Stimulated activated CD8-positive, alpha-beta memory T cell treated with anti-CD3 and anti-CD28 coated beads, Interleukin-4, amount 100 ng/mL, for 4 hours (primary cell): ENCODE data around the gene TAT.

Experiments
- DNase-seq, 2 donors: peaks; one replicate each; pipeline ENCODE4 v3.0.0-alpha.2; 2020; ENCODE audit warnings: low read depth in 2 of 2, low spot score in 1 of 2

Gene TAT

DNA sequence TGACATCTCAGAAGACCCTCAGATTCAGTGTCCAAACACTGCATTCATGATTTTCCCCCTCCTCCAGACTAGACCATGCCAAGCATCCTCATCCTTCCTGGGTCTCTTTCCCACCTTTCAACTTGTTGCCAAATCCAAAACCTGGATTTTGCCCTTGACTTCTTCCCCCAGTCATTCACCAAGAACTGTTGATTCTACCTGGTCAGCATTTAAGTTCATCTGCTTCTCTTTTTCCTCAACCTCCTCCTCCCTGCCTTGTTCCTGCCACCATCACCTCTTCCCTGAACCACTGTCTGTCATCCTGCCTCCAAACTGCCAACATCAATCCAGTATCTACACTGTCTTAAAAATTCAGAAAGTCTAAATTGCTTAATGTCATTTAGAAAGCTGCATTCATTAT lies 29.7 kb downstream of the TAT start:
- no peak for DNase-seq

DNA sequence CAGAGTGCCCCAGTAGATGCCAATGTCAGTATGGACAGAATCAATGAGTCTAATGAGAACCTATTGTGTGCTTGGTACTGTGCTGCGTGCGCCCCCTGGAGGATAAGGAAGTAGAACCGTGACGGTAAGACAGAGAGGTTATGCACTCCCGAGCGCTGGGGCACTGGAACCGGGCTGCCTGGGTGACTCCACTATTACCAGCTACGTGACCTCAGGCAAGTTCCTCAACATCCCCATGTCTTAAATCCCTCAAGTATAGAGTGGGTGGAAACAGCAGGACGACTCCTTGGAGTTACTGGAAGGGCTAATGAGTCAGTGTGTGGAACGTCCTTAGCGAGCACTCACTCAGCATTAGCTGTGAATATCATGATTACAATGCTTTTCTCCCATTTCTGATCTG lies 34.5 kb downstream of the TAT start:
- peak; percentile 8 to 13 for DNase-seq

DNA sequence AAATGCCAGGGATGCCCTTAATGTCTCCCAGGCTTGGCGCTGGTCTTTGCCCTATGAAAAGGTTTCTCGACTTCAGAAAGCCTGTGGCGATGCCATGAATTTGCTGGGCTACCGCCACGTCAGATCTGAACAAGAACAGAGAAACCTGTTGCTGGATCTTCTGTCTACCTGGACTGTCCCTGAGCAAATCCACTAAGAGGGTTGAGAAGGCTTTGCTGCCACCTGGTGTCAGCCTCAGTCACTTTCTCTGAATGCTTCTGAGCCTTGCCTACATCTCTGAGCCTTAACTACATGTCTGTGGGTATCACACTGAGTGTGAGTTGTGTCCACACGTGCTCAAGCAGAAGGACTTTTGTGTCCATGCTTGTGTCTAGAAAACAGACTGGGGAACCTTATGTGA lies 39.2 kb downstream of the TAT start:
- no peak for DNase-seq

DNA sequence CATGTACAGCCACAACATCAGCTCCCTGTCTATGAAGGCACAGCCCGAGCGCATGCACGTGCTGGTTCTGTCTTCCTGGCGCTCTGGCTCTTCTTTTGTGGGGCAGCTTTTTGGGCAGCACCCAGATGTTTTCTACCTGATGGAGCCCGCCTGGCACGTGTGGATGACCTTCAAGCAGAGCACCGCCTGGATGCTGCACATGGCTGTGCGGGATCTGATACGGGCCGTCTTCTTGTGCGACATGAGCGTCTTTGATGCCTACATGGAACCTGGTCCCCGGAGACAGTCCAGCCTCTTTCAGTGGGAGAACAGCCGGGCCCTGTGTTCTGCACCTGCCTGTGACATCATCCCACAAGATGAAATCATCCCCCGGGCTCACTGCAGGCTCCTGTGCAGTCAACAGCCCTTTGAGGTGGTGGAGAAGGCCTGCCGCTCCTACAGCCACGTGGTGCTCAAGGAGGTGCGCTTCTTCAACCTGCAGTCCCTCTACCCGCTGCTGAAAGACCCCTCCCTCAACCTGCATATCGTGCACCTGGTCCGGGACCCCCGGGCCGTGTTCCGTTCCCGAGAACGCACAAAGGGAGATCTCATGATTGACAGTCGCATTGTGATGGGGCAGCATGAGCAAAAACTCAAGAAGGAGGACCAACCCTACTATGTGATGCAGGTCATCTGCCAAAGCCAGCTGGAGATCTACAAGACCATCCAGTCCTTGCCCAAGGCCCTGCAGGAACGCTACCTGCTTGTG lies 40.0 kb downstream of the TAT start:
- no peak for DNase-seq

DNA sequence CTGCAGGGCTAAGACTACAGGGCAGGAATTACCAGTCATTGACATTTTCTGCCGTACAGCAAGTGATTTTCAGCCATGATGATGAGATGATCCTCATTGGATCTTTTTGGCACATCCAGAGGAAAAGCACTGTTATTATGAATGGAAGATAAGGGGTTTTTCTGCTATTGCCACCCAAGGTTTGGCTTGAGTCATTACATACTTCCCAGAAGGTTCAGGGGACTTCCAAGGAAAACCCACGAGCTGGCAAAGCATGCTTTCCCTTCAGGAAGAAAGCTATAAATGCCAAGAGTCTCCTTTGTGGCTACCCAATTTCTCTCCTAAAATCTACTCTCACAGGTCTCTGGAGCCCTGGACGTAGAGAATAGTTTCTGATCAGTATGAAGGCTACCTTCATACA lies 44.5 kb downstream of the TAT start:
- DNase-seq = no peak

DNA sequence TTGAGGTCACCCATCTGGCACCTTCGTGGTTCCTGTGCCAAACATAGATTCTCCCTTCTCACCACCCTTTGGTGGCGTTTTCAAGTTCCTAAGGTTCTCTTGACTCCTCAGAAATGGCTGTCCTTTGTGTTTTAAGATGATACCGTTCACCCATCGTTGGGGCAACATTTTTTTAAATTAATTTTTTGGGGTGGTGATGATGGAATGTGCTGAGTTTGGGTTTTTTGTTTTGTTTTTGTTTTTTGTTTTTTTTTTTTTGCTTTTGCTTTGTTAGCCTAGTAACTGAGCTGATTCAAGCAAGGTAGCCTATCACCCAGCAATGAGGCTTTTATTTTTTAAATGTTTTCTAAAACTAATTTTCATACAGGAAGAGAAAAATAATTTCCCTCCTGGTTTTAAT lies 48.0 kb downstream of the TAT start:
- DNase-seq = no peak

DNA sequence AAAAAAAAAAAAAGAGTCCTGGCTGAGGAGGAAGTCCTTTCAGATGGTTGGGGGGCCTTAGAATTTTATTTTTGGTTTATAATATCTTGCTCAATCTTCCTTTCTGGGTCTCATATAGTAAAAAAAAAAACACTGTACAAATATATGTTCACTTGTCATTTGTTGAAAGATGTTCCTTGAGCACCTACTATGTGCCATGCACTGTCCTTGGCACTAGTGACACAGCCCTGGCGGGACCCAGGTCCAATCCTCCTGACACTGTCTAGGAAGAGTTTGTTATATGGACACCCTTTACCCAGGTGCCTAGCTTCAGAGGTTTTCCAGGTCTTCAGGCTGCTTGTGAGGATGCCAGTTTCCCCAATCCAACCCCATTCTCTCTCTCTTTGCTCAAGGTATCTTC lies 48.6 kb downstream of the TAT start:
- no peak for DNase-seq

DNA sequence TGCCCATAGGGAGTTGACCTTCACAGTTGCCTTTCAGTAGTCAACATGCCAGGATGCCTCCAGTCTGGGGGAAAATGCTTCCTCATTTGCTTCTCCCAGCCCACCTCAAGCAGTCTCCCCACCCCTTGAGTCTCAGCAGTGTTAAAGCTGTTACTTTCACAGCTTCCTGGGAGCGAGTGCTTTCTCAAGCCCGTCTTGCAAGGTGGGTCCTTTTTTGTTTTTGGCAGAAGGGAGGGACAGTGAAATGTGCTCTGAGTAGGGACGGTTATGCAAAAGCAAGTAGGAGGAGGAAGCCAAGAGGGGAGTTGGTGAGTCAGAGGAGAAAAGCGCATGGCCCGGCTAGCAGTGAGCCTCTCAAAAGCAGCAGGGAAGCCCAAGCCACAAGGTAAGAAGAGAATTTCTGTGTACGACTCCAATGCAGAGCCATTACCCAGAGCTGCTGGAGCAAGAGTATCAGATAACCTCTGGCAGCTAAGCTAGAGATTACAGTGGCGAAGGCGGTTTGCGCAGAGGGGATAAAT lies 50.7 kb downstream of the TAT start, which contains the start of gene CHST4:
Gene CHST4, plus strand, starts transcription at position 316 of the 521 bp plus-strand sequence. CDS start 10,252 bp downstream, outside the sequence.
- no peak for DNase-seq

DNA sequence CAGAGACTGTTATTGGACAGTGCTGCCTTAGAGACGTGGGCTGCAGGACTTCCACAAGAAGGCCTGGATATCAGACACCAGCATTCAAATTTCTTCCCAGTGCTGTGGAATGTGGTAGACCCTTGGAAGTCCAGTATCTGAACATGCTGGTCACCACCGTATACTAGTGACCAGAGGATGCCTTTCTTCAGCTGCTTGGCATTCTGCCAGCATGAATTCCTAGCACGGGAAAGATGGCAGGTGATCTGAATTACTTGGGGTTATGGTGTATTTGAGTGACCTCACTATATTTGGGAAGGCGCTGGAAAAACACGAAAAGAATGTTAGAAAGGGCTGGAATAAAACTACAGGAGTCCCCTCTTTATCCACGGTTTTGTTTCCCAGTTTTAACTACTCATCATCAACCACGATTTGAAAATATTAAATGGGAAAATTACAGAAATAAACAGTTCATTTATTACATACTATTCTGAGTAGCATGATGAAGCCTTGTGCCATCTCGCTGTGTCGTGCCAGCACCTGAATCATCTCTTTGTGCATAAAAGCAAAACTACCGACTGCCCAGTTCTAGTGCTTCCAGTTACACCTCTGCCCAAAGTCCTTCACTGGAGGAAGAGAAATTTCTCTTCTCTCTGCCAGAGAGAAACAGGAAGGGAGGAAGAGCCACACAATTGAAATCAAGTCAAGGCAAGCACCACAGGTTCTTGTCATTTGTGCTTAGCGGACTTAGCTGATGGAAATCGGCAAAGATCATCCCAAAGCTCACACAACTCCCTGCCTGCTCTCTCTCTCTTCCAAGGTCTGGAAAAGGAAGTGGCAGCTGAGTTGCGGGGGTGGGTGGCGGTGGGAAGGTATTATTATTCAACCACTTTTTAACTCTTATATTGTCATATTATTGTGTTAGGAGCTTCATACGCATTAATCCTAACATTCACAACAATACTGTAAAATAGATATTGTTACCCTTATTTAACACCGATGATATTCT lies 52.0 kb downstream of the TAT start:
- no peak for DNase-seq

DNA sequence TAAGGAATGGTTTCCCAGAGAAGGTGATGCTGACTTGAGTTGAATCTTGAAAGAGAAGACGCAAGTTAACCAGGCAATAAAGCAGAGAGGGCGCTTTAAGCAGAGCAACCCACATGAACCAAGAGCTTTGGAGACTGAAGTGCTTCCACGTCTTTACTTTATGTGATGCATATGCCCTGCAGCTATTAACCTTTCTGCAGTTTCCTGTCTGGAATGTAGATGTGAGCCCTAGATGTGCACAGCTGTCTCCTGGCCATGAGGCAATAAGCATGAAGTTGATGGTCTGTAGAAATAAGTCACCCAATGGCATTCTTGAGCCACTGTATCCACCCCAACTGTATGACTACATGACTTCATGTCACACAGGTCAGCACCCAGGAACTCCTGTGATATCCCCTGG lies 56.3 kb downstream of the TAT start:
- no peak for DNase-seq
